GM21423 (cell line): Measurements from ENCODE around the gene CADM2.

ENCODE experiments used
- ATAC-seq: cut with Tn5 transposase; IDR thresholded peaks from one replicate; pipeline ENCODE4 v1.9.1; 2021; ENCODE audit warnings: mild to moderate bottlenecking, moderate library complexity; ENCODE audit not compliant: unreplicated experiment

The CADM2 gene

GRCh38 chr3:85760342-85760741 lies 801.6 kb downstream of the CADM2 start:
- no peak for ATAC-seq

GRCh38 chr3:85780806-85781205 lies 822.0 kb downstream of the CADM2 start:
- ATAC-seq: no peak

GRCh38 chr3:85781806-85782205 lies 823.0 kb downstream of the CADM2 start:
- no peak for ATAC-seq

- no peak for ATAC-seq
Observed at GRCh38 chr3:85783291-85783690, 824.5 kb downstream of the CADM2 start.

- ATAC-seq: no peak
Observed at GRCh38 chr3:85785766-85786165, 827.0 kb downstream of the CADM2 start.

GRCh38 chr3:85790445-85791030 lies 831.7 kb downstream of the CADM2 start:
- ATAC-seq: no peak

GRCh38 chr3:85796140-85796539 lies 837.4 kb downstream of the CADM2 start:
- ATAC-seq: no peak

- ATAC-seq: no peak
Observed at GRCh38 chr3:85800676-85801075, 841.9 kb downstream of the CADM2 start.

- no peak for ATAC-seq
Observed at GRCh38 chr3:85801955-85802354, 843.2 kb downstream of the CADM2 start.

- ATAC-seq: no peak
Observed at GRCh38 chr3:85808755-85809154, 850.0 kb downstream of the CADM2 start.

GRCh38 chr3:85821130-85821756 lies 862.5 kb downstream of the CADM2 start:
- ATAC-seq: peak; percentile 74

- no peak for ATAC-seq
Observed at GRCh38 chr3:85835857-85836440, 877.2 kb downstream of the CADM2 start.

GRCh38 chr3:85837402-85837801 lies 878.6 kb downstream of the CADM2 start:
- no peak for ATAC-seq

- ATAC-seq: no peak
Observed at GRCh38 chr3:85838921-85839320, 880.1 kb downstream of the CADM2 start.

GRCh38 chr3:85842081-85842480 lies 883.3 kb downstream of the CADM2 start:
- no peak for ATAC-seq

GRCh38 chr3:85846940-85847339 lies 888.2 kb downstream of the CADM2 start:
- ATAC-seq: no peak

GRCh38 chr3:85851071-85851470 lies 892.3 kb downstream of the CADM2 start:
- no peak for ATAC-seq

- no peak for ATAC-seq
Observed at GRCh38 chr3:85853805-85854204, 895.0 kb downstream of the CADM2 start.

- ATAC-seq: no peak
Observed at GRCh38 chr3:85862893-85863455, 904.2 kb downstream of the CADM2 start.

- no peak for ATAC-seq
Observed at GRCh38 chr3:85864896-85865295, 906.1 kb downstream of the CADM2 start.

GRCh38 chr3:85867072-85867471 lies 908.3 kb downstream of the CADM2 start:
- ATAC-seq: no peak

- no peak for ATAC-seq
Observed at GRCh38 chr3:85875589-85875988, 916.8 kb downstream of the CADM2 start.
